ENCODE data around the gene PRR36.
"Not testable (repeated sequence)": the region's sequence is repeated elsewhere in the genome, so short reads cannot be mapped to it uniquely, and the experiment has no call there.

Gene PRR36

GRCh38 chr19:7870571-7871436 lies 3.4 kb downstream of the PRR36 start:
- peak; percentile 54 for DNase-seq

- no peak for DNase-seq
Observed at GRCh38 chr19:7869910-7870511, 4.2 kb downstream of the PRR36 start.

GRCh38 chr19:7869453-7869909 lies 4.7 kb downstream of the PRR36 start:
- peak; percentile 79 for DNase-seq

GRCh38 chr19:7868671-7869452 lies 5.3 kb downstream of the PRR36 start:
- DNase-seq: peak; percentile 87

- DNase-seq: no peak
Observed at GRCh38 chr19:7868326-7868670, 5.9 kb downstream of the PRR36 start.

- no peak for DNase-seq
Observed at GRCh38 chr19:7867092-7867844, 6.9 kb downstream of the PRR36 start.

GRCh38 chr19:7866399-7867091 lies 7.6 kb downstream of the PRR36 start:
- no peak for DNase-seq

- DNase-seq: no peak
Observed at GRCh38 chr19:7865262-7865911, 8.8 kb downstream of the PRR36 start.

- DNase-seq: no peak
Observed at GRCh38 chr19:7864690-7865074, 9.5 kb downstream of the PRR36 start.

- DNase-seq: no peak
Observed at GRCh38 chr19:7863971-7864689, 10.1 kb downstream of the PRR36 start.

GRCh38 chr19:7863157-7863970 lies 10.8 kb downstream of the PRR36 start:
- DNase-seq: no peak

- peak; percentile 66 for DNase-seq
Observed at GRCh38 chr19:7862413-7862951, 11.7 kb downstream of the PRR36 start.

GRCh38 chr19:7861619-7862412 lies 12.4 kb downstream of the PRR36 start:
- no peak for DNase-seq

GRCh38 chr19:7860714-7861618 lies 13.2 kb downstream of the PRR36 start:
- no peak for DNase-seq

GRCh38 chr19:7859831-7860713 lies 14.1 kb downstream of the PRR36 start:
- DNase-seq: no peak

GRCh38 chr19:7859087-7859486 lies 15.1 kb downstream of the PRR36 start:
- DNase-seq: not testable (repeated sequence)
